HepG2 (cell line): ENCODE results near the gene ZFAND4. TPM values are rescaled to one million over a fixed set of nuclear protein-coding genes. Genes with fewer than 3 reads are reported as not detected.

Experiments used
- ARID2 ChIP-seq: sonication (generic); formaldehyde crosslinking; IDR thresholded peaks from 2 replicates; pipeline ENCODE4 v1.8.1; 2022; ENCODE audit warnings: mild to moderate bottlenecking, missing genetic modification reagents, borderline replicate concordance
- ARNT2 ChIP-seq: sonication (generic); formaldehyde crosslinking; IDR thresholded peaks from 2 replicates; pipeline ENCODE4 v1.8.0; 2022; ENCODE audit warnings: mild to moderate bottlenecking, low read depth, missing genetic modification reagents, moderate library complexity
- DPF2 ChIP-seq: sonication (generic); formaldehyde crosslinking; IDR thresholded peaks from 2 replicates; pipeline ENCODE4 v1.4.0; 2020; ENCODE audit warnings: mild to moderate bottlenecking, low read depth, missing genetic modification reagents, borderline replicate concordance
- MTF1 ChIP-seq: sonication (generic); formaldehyde crosslinking; IDR thresholded peaks from 2 replicates; pipeline ENCODE4 v1.5.0; 2020; ENCODE audit warnings: missing genetic modification reagents
- SNAPC4 ChIP-seq: sonication (generic); formaldehyde crosslinking; IDR thresholded peaks from 2 replicates; pipeline ENCODE4 v1.4.0; 2020; ENCODE audit warnings: mild to moderate bottlenecking, missing genetic modification reagents
- ZNF253 ChIP-seq: sonication (generic); formaldehyde crosslinking; IDR thresholded peaks from 2 replicates; pipeline ENCODE4 v1.8.0; 2022; ENCODE audit warnings: mild to moderate bottlenecking, missing genetic modification reagents, borderline replicate concordance
- ZNF432 ChIP-seq: sonication (generic); formaldehyde crosslinking; IDR thresholded peaks from 2 replicates; pipeline ENCODE4 v1.5.0; 2020; ENCODE audit warnings: missing genetic modification reagents, mild to moderate bottlenecking, borderline replicate concordance
- ZNF878 ChIP-seq: sonication (generic); formaldehyde crosslinking; IDR thresholded peaks from 2 replicates; pipeline ENCODE4 v1.8.1; 2023; ENCODE audit warnings: mild to moderate bottlenecking, missing genetic modification reagents, moderate library complexity
- polyA plus RNA-seq, 8 experiments: library from polyadenylated mRNA; depleted of rRNA in 3 of 8; stranded (reverse) in 7 of 8; unstranded in 1 of 8; fragments of >200 nt; fragmentation: Illumina TruSeq in 4 of 8; extraction: Trizol in 4 of 8; gene quantifications; 2 replicates each; pipeline versions ENCODE4 v1.2.1 to v1.2.3, GENCODE V29; 2011 to 2016; ENCODE audit warnings: low read depth in 4 of 8, missing spikeins in 1 of 8, mixed read lengths in 1 of 8; ENCODE audit not compliant: insufficient read depth in 1 of 8
- total RNA-seq, 5 experiments: library from RNA; depleted of rRNA; stranded (reverse); fragments of >200 nt; fragmentation: Illumina TruSeq; extraction: Trizol; gene quantifications; 2 replicates each; pipeline ENCODE4 v1.2.3, GENCODE V29; 2016; ENCODE audit warnings: low read depth in 1 of 5
- TF ChIP-seq, protein P1 (sequence below): sonication (generic); formaldehyde crosslinking; IDR thresholded peaks from 2 replicates; pipeline ENCODE4 v1.4.0; 2020; ENCODE audit warnings: missing genetic modification reagents

ZFAND4 gene
- total and polyA plus RNA-seq, 2 of the 13 experiments (the other 11 are each of a cell fraction or from before 2014, with no cell fraction given), result 2.9 to 9.2 TPM

- TF ChIP-seq, protein P1, sequence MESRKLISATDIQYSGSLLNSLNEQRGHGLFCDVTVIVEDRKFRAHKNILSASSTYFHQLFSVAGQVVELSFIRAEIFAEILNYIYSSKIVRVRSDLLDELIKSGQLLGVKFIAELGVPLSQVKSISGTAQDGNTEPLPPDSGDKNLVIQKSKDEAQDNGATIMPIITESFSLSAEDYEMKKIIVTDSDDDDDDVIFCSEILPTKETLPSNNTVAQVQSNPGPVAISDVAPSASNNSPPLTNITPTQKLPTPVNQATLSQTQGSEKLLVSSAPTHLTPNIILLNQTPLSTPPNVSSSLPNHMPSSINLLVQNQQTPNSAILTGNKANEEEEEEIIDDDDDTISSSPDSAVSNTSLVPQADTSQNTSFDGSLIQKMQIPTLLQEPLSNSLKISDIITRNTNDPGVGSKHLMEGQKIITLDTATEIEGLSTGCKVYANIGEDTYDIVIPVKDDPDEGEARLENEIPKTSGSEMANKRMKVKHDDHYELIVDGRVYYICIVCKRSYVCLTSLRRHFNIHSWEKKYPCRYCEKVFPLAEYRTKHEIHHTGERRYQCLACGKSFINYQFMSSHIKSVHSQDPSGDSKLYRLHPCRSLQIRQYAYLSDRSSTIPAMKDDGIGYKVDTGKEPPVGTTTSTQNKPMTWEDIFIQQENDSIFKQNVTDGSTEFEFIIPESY (CRISPR knock-in tag), result no peak
- TF ChIP-seq ZNF253 (CRISPR knock-in tag), result no peak
- no peak for TF ChIP-seq ARNT2 (CRISPR knock-in tag)
- TF ChIP-seq ZNF432 (CRISPR knock-in tag), result no peak
- TF ChIP-seq DPF2 (CRISPR knock-in tag), result no peak
- no peak for TF ChIP-seq MTF1 (CRISPR knock-in tag)
- no peak for TF ChIP-seq ZNF878 (CRISPR knock-in tag)
- no peak for TF ChIP-seq SNAPC4 (CRISPR knock-in tag)
- TF ChIP-seq ARID2 (CRISPR knock-in tag), result no peak
- TF ChIP-seq, all 625 proteins: peak for 0
Observed at GRCh38 chr10:45640049-45640448, 32.5 kb downstream of the ZFAND4 start (continued).
